Adipose tissue (tissue), 3 donors: Measurements from ENCODE around the gene DDX54. TPM values are rescaled to one million over a fixed set of nuclear protein-coding genes. Genes with fewer than 3 reads are reported as not detected.

Experiments
- H3K27ac ChIP-seq: one replicate; pipeline ENCODE4 v1.5.1; 2013; ENCODE audit warnings: low read depth, low read length
- WGBS, 3 donors: extraction: QIAGEN DNeasy Blood & Tissue Kit; methylation state at CpG; one replicate each; pipeline ENCODE4 v1.1.7; 2013; 5-methylcytosine and 5-hydroxymethylcytosine counted together
- polyA plus RNA-seq, 3 donors: library from polyadenylated mRNA; stranded (reverse); fragments of 200-250 nt; gene quantifications; one replicate each; pipeline ENCODE4 v1.2.3, GENCODE V29; 2013
- donor health status: healthy with polysubstance abuse.
- donor health status: Bipolar disorder and iron deficiency.
- donor health status: healthy.

Gene DDX54
- polyA plus RNA-seq, 3 donors, result 25.8 to 49.2 (median 38.6) TPM

GRCh38 chr12:113170926-113171325 is 14.4 kb downstream of the DDX54 start:
- H3K27ac ChIP-seq, result no peak overlapping the region
- 89 to 94% (median 91%) methylated on average over 4 of the region's 4 CpGs for WGBS, 3 donors

DNA sequence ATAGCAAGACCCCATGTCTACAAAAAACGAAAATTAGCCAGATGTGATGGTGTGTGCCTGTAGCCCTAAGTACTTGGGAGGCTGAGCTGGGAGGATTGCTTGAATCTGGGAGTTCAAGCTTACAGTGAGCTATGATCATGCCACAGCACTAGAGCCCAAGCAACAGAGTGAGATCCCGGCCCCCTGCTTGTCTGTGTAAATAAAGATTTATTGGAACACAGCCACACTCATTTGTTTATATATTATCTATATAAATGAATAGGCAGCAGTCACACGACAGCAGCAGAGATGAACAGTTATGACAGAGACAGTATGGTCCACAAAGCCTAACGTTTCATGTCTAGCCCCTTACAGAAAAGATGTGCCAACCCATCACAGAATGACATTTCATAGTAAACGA is 14.8 kb downstream of the DDX54 start:
- 92 to 95% (median 92%) methylated on average over 5 of the region's 5 CpGs for WGBS, 3 donors
- H3K27ac ChIP-seq, result no peak overlapping the region

DNA sequence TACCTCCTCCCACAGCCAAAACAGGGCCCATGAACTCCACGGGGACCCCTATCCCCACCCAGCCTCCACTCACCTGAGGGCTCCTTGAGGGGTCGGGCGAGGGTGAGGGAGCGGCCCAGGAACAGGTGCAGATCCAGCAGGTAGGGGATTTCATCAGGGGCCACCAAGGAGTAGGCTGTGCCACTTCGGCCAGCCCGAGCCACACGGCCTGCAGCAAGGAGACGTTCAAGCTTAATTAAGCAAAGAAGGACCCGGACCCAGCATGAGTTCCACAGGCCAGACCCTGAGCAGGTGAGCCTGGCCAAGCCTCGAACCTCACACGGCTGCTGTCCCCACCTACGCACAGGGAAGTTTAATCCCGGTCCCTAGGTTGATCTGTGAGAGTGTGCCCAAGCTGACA is 15.6 kb downstream of the DDX54 start:
- 94 to 97% (median 95%) methylated on average over 13 of the region's 13 CpGs for WGBS, 3 donors
- H3K27ac ChIP-seq, result no peak overlapping the region

- 92 to 95% (median 94%) methylated on average over 10 of the region's 10 CpGs for WGBS, 3 donors
- no peak overlapping the region for H3K27ac ChIP-seq
Observed at GRCh38 chr12:113167868-113168267, 17.4 kb downstream of the DDX54 start.

GRCh38 chr12:113165521-113166450 is 19.5 kb downstream of the DDX54 start:
- 93 to 96% (median 94%) methylated on average over 32 of the region's 32 CpGs for WGBS, 3 donors
- H3K27ac ChIP-seq, result no peak overlapping the region

- H3K27ac ChIP-seq, result no peak overlapping the region
- 91 to 98% (median 97%) methylated on average over 13 of the region's 13 CpGs for WGBS, 3 donors
Observed at GRCh38 chr12:113164014-113164413, 21.3 kb downstream of the DDX54 start.

DNA sequence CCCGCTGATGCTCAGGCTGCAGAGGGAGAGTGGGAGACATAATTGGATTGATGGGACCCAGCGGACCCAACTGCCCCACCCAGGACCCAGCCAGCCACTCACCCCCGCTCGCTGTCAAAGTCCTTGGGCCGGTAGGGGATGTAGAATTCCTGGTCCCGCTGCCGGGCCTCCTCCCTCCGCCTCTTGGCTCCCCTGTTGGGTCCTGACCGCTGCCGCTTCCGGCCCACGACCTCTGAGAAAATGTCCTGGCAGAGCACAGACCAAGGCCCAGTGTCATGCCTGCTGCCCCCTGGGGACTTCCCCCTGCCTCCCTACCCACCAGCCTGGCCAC is 22.3 kb downstream of the DDX54 start:
- WGBS, 3 donors, result 92 to 95% (median 95%) methylated on average over 11 to 12 of the region's 12 CpGs
- H3K27ac ChIP-seq, result no peak overlapping the region

GRCh38 chr12:113162102-113163029 is 22.9 kb downstream of the DDX54 start:
- 78 to 88% (median 84%) methylated on average over 23 to 25 of the region's 25 CpGs for WGBS, 3 donors
- no peak overlapping the region for H3K27ac ChIP-seq

DNA sequence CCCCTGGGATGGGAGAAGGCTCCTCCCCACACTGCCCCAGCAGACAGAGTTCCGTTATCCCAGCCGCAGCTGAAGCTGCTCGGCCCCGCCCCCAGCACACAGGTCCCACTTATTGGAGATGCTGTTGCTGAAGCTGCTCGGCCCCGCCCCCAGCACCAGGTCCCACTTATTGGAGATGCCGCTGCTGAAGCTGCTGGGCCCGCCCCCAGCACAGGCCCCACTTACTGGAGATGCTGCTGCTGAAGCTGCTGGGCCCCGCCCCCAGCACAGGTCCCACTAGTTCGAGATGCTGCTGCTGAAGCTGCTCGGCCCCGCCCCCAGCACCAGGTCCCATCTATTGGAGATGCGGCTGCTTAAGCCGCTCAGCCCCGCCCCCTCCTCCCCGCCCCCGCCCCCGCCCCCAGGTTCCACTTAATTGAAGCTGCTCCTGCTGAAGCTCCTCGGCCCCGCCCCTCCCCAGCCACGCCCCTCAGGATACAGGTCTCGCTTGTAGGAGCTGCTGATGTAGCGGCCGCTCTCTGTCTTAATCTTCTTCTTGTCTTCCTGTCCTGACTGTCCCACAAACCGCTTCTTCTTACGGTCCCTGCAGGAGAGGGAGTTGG is 23.8 kb downstream of the DDX54 start:
- WGBS, 3 donors, result 74 to 86% (median 83%) methylated on average over 25 to 26 of the region's 26 CpGs

DNA sequence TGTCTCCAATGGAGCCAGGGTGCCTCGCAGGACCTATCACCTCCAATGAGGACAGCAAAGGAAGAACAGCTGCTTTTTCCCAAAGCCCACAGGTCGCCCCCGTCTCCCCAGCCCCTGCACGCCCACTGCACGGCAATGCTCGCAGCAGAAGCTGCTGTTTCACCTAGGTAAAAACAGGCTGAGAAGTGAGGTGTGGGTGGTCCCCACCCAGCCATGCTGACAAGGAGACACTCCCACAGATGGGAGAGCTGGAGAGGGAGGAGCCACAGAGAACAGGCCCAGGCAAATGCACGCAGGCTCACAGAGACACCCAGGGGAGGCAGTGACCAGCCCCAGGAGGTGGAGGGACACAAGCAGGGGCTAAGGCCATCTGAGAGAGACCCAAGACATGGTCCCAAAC is 25.3 kb downstream of the DDX54 start:
- H3K27ac ChIP-seq, result no peak overlapping the region
- WGBS, 3 donors, result 93 to 94% (median 93%) methylated on average over 7 of the region's 7 CpGs

More for the DNA sequence above, 23.8 kb downstream of the DDX54 start:
- H3K27ac ChIP-seq, result no peak overlapping the region

GRCh38 chr12:113158439-113159203 is 26.7 kb downstream of the DDX54 start:
- H3K27ac ChIP-seq, result no peak overlapping the region
- 93 to 96% (median 94%) methylated on average over 26 of the region's 26 CpGs for whole genome bisulfite sequencing, 3 donors

DNA sequence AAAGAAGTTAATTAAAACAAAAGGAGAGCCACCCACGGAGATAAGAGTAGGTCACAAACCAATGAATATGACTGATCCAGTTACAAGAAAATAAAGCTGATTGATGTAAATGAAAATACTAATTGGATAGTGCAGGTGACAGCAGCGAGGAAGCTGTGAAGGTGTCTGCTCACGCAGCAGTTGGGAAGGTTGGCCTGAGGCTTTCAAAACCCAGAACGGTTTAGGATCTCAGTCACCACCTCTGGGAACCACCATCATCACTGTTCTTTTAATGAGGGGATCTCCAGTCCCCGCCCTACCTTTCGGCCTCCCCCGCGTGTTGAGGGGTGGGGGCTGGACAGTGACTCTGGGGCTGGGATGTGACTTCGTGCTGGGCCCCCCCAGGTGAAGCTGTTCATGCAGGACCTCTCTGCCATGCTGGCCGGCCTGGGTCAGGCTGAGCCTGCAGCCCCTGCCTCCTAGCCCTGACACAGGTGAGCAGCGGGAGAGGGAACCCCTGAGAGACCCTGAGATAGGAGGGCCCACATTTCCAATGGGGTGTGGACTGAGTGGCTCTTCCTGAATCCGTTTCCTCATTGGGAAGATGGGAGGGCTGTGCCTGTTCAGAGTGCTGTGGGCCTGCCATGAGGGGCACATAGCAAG is 27.9 kb downstream of the DDX54 start:
- no peak overlapping the region for H3K27ac ChIP-seq
- 88 to 95% (median 92%) methylated on average over 12 of the region's 12 CpGs for WGBS, 3 donors

- 40 to 75% (median 54%) methylated on average over 7 of the region's 7 CpGs for WGBS, 3 donors
- no peak overlapping the region for H3K27ac ChIP-seq
Observed at GRCh38 chr12:113155646-113156045, 29.6 kb downstream of the DDX54 start.

GRCh38 chr12:113155060-113155459 is 30.2 kb downstream of the DDX54 start:
- WGBS, 3 donors, result 74 to 81% (median 77%) methylated on average over 12 of the region's 12 CpGs
- H3K27ac ChIP-seq, result no peak overlapping the region

DNA sequence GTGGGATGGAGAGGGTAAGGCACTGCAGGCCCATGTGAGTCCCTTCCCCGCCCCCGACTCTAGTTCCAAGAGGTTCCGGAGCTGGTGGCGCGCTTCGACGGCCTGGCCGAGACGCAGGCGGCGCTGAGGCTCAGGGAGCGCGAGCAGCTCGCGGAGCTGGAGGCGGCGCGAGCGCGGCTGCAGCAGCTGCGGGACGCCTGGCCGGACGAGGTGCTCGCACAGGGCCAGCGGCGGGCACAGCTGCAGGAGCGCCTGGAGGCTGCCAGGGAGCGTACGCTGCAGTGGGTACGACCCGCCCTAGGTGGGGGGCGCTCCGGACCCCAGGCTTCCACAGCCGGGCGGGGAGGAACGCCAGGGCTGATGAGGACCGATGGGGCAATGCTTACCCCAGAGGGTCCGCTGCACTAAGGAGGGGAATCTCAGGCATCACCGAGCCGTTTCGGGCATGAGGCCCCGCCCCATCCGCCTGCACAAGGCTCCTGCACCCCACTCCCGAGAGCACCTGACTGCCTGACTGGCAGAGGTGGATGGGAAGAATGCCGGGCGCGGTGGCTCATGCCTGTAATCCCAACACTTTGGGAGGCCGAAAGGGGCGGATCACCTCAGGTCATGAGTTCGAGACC is 30.8 kb downstream of the DDX54 start:
- WGBS, 3 donors, result 4% methylated on average over 49 to 51 of the region's 51 CpGs
- no peak overlapping the region for H3K27ac ChIP-seq

DNA sequence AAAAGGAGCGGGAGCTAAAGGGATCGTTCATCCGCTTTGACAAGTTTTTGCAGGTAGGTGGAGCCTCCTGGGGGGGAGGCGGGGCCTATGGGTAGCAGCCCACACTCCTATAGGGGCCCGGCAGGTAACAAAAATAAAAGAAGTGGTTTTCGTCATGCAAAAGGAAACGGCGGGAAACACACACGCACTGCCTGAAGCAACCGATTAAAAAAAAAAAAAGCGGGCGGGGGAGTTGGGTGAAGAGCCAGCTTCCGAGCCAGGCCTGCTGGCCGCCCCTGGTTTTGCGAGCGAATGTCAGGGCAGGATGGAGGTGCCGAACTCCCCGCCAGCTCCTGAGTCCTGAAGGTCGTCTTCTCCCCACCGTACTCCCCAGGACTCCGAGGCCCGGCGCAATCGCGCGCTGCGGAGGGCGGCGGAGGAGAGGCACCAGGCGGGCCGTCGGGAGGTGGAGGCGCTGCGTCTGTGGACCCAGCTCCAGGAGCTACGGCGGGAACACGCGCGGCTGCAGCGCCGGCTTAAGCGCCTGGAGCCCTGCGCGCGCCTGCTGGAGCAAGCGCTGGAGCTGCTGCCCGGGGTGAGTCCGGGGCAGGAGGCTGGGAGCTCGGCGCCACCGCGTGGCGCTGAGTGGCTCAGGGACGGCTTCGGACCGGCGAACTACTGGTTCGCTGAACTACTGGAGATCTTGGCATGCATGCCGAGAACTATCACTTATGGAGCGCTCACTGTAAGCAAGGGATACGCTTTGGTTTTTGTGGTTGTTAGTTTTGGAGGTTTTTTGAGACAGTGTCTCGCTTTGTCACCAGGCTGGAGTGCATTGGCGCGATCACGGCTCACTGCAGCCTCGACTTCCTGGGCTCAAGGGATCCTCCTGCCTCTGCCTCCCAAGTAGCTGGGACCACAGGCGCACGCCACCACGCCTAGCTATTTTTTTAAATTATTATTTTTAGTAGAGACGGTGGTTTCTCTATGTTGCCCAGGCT is 32.2 kb downstream of the DDX54 start:
- WGBS, 3 donors, result 6 to 7% (median 7%) methylated on average over 68 to 70 of the region's 70 CpGs
- no peak overlapping the region for H3K27ac ChIP-seq
